ENCODE measurements around the gene SULT1C4. TPM values are rescaled to one million over a fixed set of nuclear protein-coding genes. Genes with fewer than 3 reads are reported as not detected.

SULT1C4 gene
- total RNA-seq, 1 experiment from 2014 or later, result 0.96 TPM

DNA sequence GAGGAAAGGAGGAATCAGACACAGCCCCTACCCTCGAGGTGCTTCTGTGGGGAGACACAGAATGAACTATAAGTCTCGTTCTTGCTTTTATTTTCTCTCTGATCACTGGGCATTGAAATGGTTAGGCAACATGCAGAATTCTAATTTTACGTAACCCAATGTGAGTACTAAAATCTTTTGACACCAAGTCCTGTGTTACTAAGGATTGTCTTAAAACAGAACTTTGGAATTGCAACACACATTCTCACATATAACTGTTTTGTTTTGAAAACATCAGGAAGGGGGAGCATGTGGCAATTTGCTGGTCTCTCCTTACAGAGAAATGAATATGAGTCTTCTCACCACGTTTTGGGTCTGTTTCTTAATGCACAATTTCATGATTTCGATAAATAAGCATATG is 23.6 kb upstream of the SULT1C4 start:
- H2BK5ac ChIP-seq (ENCODE audit: insufficient read length, low read length), result no peak overlapping the region
- H2AK5ac ChIP-seq (ENCODE audit: insufficient read length, low read length), result no peak overlapping the region
- no peak overlapping the region for H2BK120ac ChIP-seq (ENCODE audit: low read depth, low read length, poor library complexity, severe bottlenecking)
- DNase-seq, result no peak
- H3K9me3 Mint-ChIP-seq, result no peaks in the 10 kb centered on the region
- no peak overlapping the region for H3K4me3 Mint-ChIP-seq
- H3K27me3 Mint-ChIP-seq (ENCODE audit: low read depth), result no peaks in the 10 kb centered on the region
- TF ChIP-seq CTCF (conservative IDR thresholded peaks at IDR 0.05), result no peak
- no peak overlapping the region for H3T11ph ChIP-seq (ENCODE audit: low read length)
- no peaks in the 10 kb centered on the region for H3K4me1 ChIP-seq (ENCODE audit: insufficient read depth, low read length)
- no peak overlapping the region for H2AFZ ChIP-seq (ENCODE audit: low read length)
- H3K27ac Mint-ChIP-seq, result no peak overlapping the region
- H3K9me3 ChIP-seq (ENCODE audit: control insufficient read depth, low read depth, low read length), result no peaks in the 10 kb centered on the region
- no peaks in the 10 kb centered on the region for H3K36me3 Mint-ChIP-seq (ENCODE audit: insufficient read depth in 1 of 3, low read depth in 3 of 3)
- H3K27me3 ChIP-seq (ENCODE audit: insufficient read depth, low read length), result no peaks in the 10 kb centered on the region
- H4K20me1 ChIP-seq (ENCODE audit: control insufficient read depth, insufficient read depth, insufficient read length), result no peaks in the 10 kb centered on the region
- peaks cover 0 to 8% of the 10 kb centered on the region in 2 experiments; a peak in 1 of 4 replicates for H3K4me1 Mint-ChIP-seq
- H3K23me2 ChIP-seq (ENCODE audit: insufficient read length, low read depth, low read length, poor library complexity, severe bottlenecking), result no peaks in the 10 kb centered on the region
- H4K5ac ChIP-seq (ENCODE audit: insufficient read length, low read depth, low read length), result no peak overlapping the region
- H3K9ac ChIP-seq (ENCODE audit: extremely low read depth, insufficient read length, low read length), result no peak overlapping the region
- H3K27ac ChIP-seq (ENCODE audit: insufficient read length, low read depth, low read length), result no peak overlapping the region
- H3K23ac ChIP-seq (ENCODE audit: insufficient read length, low read depth, low read length), result no peak overlapping the region
- H3K79me1 ChIP-seq (ENCODE audit: insufficient read depth, low read depth, low read length, poor library complexity, severe bottlenecking), result no peaks in the 10 kb centered on the region
- no peak overlapping the region for H3K4ac ChIP-seq (ENCODE audit: low read depth, low read length)
- H3K18ac ChIP-seq (ENCODE audit: insufficient read length, low read depth, low read length), result no peak overlapping the region
- H4K8ac ChIP-seq (replicated peaks; ENCODE audit: insufficient read length, low read depth, low read length), result no peak overlapping the region
- H4K91ac ChIP-seq (ENCODE audit: insufficient read length, low read depth, low read length), result no peak overlapping the region
- no peak overlapping the region for H2BK12ac ChIP-seq (ENCODE audit: insufficient read length, low read depth, low read length)
- no CpG with 5 or more reads among the region's 5 CpGs for WGBS (ENCODE audit: extremely low coverage, insufficient read length, low lambda C conversion rate)
- H2BK20ac ChIP-seq (ENCODE audit: low read depth, low read length, poor library complexity, severe bottlenecking), result no peak overlapping the region
- H3K56ac ChIP-seq (ENCODE audit: insufficient read length, low read depth, low read length), result no peak overlapping the region
- H3K79me2 ChIP-seq (ENCODE audit: insufficient read depth, low read length), result no peaks in the 10 kb centered on the region
- H3K4me2 ChIP-seq (ENCODE audit: insufficient read depth, insufficient read length, low read length), result no peak overlapping the region
- no peak overlapping the region for H3K14ac ChIP-seq (ENCODE audit: insufficient read depth, low read length)
- H2BK15ac ChIP-seq (ENCODE audit: low read depth, low read length), result no peak overlapping the region

Measured in H9 (cell line).